WTC11 (cell line): ENCODE data around the gene CLTCL1. TPM values are rescaled to one million over a fixed set of nuclear protein-coding genes. Genes with fewer than 3 reads are reported as not detected.
A peak's percentile ranks its signal among the peaks of the same experiment; 100 is the strongest.

Experiments
- AR ChIP-seq: fragments of 250-450 bp; sonication (Bioruptor Pico); IDR thresholded peaks from 2 replicates; pipeline ENCODE4 v1.9.0; 2021; ENCODE audit warnings: mild to moderate bottlenecking
- CREM ChIP-seq: sonication (generic); formaldehyde crosslinking; IDR thresholded peaks from 2 replicates; pipeline ENCODE4 v1.8.1; 2022; ENCODE audit warnings: mild to moderate bottlenecking, missing genetic modification reagents, moderate library complexity
- CTCF ChIP-seq: fragments of 200-600 bp; IDR thresholded peaks from 2 replicates; pipeline ENCODE4 v1.8.0; 2022; ENCODE audit warnings: antibody characterized with exemption
- EMX1 ChIP-seq: fragments of 250-450 bp; sonication (Bioruptor Pico); IDR thresholded peaks from 2 replicates; pipeline ENCODE4 v1.8.0; 2021; ENCODE audit warnings: mild to moderate bottlenecking
- FOXK1 ChIP-seq: sonication (generic); formaldehyde crosslinking; IDR thresholded peaks from 2 replicates; pipeline ENCODE4 v1.8.0; 2022; ENCODE audit warnings: mild to moderate bottlenecking, moderate library complexity, missing genetic modification reagents
- GRHL2 ChIP-seq: fragments of 250-450 bp; sonication (Bioruptor Pico); IDR thresholded peaks from 2 replicates; pipeline ENCODE4 v1.8.0; 2022; ENCODE audit warnings: mild to moderate bottlenecking, moderate library complexity; ENCODE audit not compliant: insufficient replicate concordance, severe bottlenecking
- HMGXB4 ChIP-seq: sonication (generic); formaldehyde crosslinking; IDR thresholded peaks from 2 replicates; pipeline ENCODE4 v1.8.1; 2023; ENCODE audit warnings: mild to moderate bottlenecking, moderate library complexity, missing genetic modification reagents
- JUN ChIP-seq: sonication (generic); formaldehyde crosslinking; IDR thresholded peaks from 2 replicates; pipeline ENCODE4 v1.8.0; 2023; ENCODE audit warnings: mild to moderate bottlenecking, missing genetic modification reagents
- NR1H2 ChIP-seq: sonication (generic); formaldehyde crosslinking; IDR thresholded peaks from 2 replicates; pipeline ENCODE4 v1.9.0; 2021; ENCODE audit warnings: mild to moderate bottlenecking, moderate library complexity, missing genetic modification reagents
- NR2C2 ChIP-seq: sonication (generic); formaldehyde crosslinking; IDR thresholded peaks from 2 replicates; pipeline ENCODE4 v1.8.0; 2022; ENCODE audit warnings: mild to moderate bottlenecking, missing genetic modification reagents
- OVOL2 ChIP-seq: fragments of 250-450 bp; sonication (Bioruptor Pico); IDR thresholded peaks from 2 replicates; pipeline ENCODE4 v1.9.0; 2021; ENCODE audit warnings: mild to moderate bottlenecking, borderline replicate concordance
- RORB ChIP-seq: fragments of 250-450 bp; sonication (Bioruptor Pico); IDR thresholded peaks from 2 replicates; pipeline ENCODE4 v1.9.0; 2021; ENCODE audit warnings: mild to moderate bottlenecking
- ZBTB21 ChIP-seq: sonication (generic); formaldehyde crosslinking; IDR thresholded peaks from 2 replicates; pipeline ENCODE4 v1.8.1; 2023; ENCODE audit warnings: mild to moderate bottlenecking, missing genetic modification reagents, borderline replicate concordance
- ZBTB43 ChIP-seq: sonication (generic); formaldehyde crosslinking; IDR thresholded peaks from 2 replicates; pipeline ENCODE4 v1.8.1; 2023; ENCODE audit warnings: mild to moderate bottlenecking, missing genetic modification reagents
- ZNF138 ChIP-seq: sonication (generic); formaldehyde crosslinking; conservative IDR thresholded peaks from 2 replicates; pipeline ENCODE4 v1.8.1; 2022; ENCODE audit warnings: mild to moderate bottlenecking, moderate library complexity, missing genetic modification reagents
- ZNF219 ChIP-seq: sonication (generic); formaldehyde crosslinking; IDR thresholded peaks from 2 replicates; pipeline ENCODE4 v1.8.0; 2023; ENCODE audit warnings: missing genetic modification reagents, mild to moderate bottlenecking, borderline replicate concordance
- ZNF263 ChIP-seq: sonication (generic); formaldehyde crosslinking; IDR thresholded peaks from 2 replicates; pipeline ENCODE4 v1.8.1; 2022; ENCODE audit warnings: low read depth, mild to moderate bottlenecking, moderate library complexity, missing genetic modification reagents
- ZNF396 ChIP-seq: fragments of 250-450 bp; sonication (Bioruptor Pico); IDR thresholded peaks from 2 replicates; pipeline ENCODE4 v1.8.0; 2021; ENCODE audit warnings: mild to moderate bottlenecking, moderate library complexity, borderline replicate concordance
- ZNF671 ChIP-seq: fragments of 250-450 bp; sonication (Bioruptor Pico); IDR thresholded peaks from 2 replicates; pipeline ENCODE4 v1.8.0; 2021; ENCODE audit warnings: mild to moderate bottlenecking
- ZSCAN18 ChIP-seq: fragments of 250-450 bp; sonication (Bioruptor Pico); IDR thresholded peaks from 2 replicates; pipeline ENCODE4 v2.1.2; 2022; ENCODE audit warnings: mild to moderate bottlenecking, moderate library complexity
- total RNA-seq: library from RNA; stranded (reverse); gene quantifications from 3 replicates; pipeline ENCODE4 v1.2.3, GENCODE V29; 2021
- TF ChIP-seq, protein P1 (sequence below): sonication (generic); formaldehyde crosslinking; IDR thresholded peaks from 2 replicates; pipeline ENCODE4 v1.8.0; 2022; ENCODE audit warnings: missing genetic modification reagents
- TF ChIP-seq, protein P2 (sequence below): sonication (generic); formaldehyde crosslinking; IDR thresholded peaks from 2 replicates; pipeline ENCODE4 v1.8.1; 2023; ENCODE audit warnings: mild to moderate bottlenecking, missing genetic modification reagents, moderate library complexity
- TF ChIP-seq, protein P3 (sequence below): sonication (generic); formaldehyde crosslinking; conservative IDR thresholded peaks from 2 replicates; pipeline ENCODE4 v1.8.1; 2022; ENCODE audit warnings: mild to moderate bottlenecking, missing genetic modification reagents
- TF ChIP-seq, protein P4 (sequence below): sonication (generic); formaldehyde crosslinking; IDR thresholded peaks from 2 replicates; pipeline ENCODE4 v1.8.1; 2022; ENCODE audit warnings: mild to moderate bottlenecking, moderate library complexity, missing genetic modification reagents

The CLTCL1 gene
- total RNA-seq, 1 experiment from 2014 or later = 15.5 TPM

DNA sequence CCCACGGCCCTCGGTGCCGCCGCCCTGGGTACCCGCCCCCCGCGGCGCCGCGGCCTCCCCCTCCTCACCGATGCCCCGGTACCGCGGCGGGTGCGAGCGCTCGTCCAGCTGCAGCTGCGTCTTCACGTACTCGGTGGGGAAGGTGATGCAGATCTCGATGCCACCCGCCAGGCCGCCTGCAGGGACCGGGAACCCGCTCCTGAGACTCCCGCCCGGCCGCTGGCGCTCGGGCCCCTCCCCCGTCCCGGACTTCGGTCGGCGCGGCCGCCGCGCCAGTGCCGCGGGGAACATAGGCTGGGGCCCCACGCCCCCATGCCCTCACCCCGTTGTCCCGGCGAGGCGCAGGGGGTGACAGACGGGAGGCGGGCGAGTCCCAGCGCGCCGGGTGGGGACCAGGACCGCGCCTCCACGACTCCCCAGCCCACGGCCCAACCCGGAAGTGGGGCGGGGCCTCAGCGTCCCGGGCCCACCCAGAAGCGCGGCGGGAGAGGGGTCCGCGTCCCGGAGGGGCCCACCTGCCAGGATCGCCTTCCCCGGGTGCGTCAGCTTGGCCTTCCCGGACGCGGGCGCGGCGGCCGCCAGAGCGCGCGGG, 113.4 kb downstream of the CLTCL1 start (continued):
- TF ChIP-seq OVOL2 (CRISPR knock-in tag) (no peak), EMX1 (no peak), RORB (no peak), NR1H2 (CRISPR knock-in tag) (no peak), AR (CRISPR knock-in tag) (no peak), ZNF138 (no peak), ZNF671 (CRISPR knock-in tag) (no peak), ZNF219 (CRISPR knock-in tag) (peak; percentile 38; the same call in 1 of the 2 replicates), GRHL2 (CRISPR knock-in tag) (no peak), ZSCAN18 (CRISPR knock-in tag) (no peak), FOXK1 (0 out of 2 replicates have a peak, but pooled peaks have one; percentile 16), NR2C2 (no peak), ZNF263 (no peak), CTCF (no peak), JUN (CRISPR knock-in tag) (no peak), CREM (CRISPR knock-in tag) (0 out of 2 replicates have a peak, but pooled peaks have one; percentile 18), ZNF396 (no peak), HMGXB4 (CRISPR knock-in tag) (no peak), ZBTB43 (CRISPR knock-in tag) (no peak), ZBTB21 (CRISPR knock-in tag) (no peak)
- TF ChIP-seq, protein P1, sequence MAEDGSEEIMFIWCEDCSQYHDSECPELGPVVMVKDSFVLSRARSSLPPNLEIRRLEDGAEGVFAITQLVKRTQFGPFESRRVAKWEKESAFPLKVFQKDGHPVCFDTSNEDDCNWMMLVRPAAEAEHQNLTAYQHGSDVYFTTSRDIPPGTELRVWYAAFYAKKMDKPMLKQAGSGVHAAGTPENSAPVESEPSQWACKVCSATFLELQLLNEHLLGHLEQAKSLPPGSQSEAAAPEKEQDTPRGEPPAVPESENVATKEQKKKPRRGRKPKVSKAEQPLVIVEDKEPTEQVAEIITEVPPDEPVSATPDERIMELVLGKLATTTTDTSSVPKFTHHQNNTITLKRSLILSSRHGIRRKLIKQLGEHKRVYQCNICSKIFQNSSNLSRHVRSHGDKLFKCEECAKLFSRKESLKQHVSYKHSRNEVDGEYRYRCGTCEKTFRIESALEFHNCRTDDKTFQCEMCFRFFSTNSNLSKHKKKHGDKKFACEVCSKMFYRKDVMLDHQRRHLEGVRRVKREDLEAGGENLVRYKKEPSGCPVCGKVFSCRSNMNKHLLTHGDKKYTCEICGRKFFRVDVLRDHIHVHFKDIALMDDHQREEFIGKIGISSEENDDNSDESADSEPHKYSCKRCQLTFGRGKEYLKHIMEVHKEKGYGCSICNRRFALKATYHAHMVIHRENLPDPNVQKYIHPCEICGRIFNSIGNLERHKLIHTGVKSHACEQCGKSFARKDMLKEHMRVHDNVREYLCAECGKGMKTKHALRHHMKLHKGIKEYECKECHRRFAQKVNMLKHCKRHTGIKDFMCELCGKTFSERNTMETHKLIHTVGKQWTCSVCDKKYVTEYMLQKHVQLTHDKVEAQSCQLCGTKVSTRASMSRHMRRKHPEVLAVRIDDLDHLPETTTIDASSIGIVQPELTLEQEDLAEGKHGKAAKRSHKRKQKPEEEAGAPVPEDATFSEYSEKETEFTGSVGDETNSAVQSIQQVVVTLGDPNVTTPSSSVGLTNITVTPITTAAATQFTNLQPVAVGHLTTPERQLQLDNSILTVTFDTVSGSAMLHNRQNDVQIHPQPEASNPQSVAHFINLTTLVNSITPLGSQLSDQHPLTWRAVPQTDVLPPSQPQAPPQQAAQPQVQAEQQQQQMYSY = no peak
- TF ChIP-seq, protein P2, sequence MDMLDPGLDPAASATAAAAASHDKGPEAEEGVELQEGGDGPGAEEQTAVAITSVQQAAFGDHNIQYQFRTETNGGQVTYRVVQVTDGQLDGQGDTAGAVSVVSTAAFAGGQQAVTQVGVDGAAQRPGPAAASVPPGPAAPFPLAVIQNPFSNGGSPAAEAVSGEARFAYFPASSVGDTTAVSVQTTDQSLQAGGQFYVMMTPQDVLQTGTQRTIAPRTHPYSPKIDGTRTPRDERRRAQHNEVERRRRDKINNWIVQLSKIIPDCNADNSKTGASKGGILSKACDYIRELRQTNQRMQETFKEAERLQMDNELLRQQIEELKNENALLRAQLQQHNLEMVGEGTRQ (CRISPR knock-in tag) = no peak
- TF ChIP-seq, protein P3, sequence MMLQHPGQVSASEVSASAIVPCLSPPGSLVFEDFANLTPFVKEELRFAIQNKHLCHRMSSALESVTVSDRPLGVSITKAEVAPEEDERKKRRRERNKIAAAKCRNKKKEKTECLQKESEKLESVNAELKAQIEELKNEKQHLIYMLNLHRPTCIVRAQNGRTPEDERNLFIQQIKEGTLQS = no peak
- TF ChIP-seq, protein P4, sequence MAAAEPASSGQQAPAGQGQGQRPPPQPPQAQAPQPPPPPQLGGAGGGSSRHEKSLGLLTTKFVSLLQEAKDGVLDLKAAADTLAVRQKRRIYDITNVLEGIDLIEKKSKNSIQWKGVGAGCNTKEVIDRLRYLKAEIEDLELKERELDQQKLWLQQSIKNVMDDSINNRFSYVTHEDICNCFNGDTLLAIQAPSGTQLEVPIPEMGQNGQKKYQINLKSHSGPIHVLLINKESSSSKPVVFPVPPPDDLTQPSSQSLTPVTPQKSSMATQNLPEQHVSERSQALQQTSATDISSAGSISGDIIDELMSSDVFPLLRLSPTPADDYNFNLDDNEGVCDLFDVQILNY (CRISPR knock-in tag) = peak; percentile 83
